ENCODE data around the gene DHRS3.

DHRS3 gene

GRCh38 chr1:12615865-12616708 lies 1.9 kb downstream of the DHRS3 start:
- DNase-seq, result no peak

DNA sequence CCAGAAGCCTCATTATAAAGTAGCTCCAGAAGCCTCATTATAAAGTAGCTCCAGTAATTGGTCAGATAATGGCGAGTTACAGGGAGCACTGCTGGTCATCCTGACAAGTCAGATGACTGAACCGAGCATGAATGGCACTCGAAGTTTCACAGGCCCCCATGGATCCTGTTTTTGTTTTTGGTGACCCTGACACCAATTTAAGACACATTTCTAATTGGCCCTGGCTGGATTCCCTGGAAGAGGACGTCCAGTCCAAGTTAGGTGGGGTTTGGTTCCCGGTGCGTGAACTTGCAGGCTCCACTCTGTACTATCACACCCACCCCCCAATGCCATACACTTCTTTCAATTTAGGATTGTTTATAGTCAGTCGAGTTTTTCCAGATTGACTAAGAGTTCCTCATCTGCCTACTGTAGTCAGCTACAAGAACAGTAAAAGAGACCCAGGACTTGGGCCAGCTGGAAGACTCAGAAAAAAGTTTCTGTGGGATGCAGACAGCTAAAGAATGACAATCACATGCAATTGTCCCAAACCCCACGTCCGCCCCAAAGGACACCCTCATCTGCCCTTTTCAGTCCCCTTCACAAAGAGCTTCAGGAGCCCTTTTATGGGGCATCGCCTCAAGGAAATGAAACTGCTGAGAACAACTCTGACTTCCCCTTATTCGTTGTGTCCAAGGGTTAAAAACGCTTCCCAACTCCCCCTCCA lies 2.7 kb downstream of the DHRS3 start:
- DNase-seq, result no peak

- no peak for DNase-seq
These were observed 3.4 kb downstream of the DHRS3 start for GRCh38 chr1:12614402-12615158.

DNA sequence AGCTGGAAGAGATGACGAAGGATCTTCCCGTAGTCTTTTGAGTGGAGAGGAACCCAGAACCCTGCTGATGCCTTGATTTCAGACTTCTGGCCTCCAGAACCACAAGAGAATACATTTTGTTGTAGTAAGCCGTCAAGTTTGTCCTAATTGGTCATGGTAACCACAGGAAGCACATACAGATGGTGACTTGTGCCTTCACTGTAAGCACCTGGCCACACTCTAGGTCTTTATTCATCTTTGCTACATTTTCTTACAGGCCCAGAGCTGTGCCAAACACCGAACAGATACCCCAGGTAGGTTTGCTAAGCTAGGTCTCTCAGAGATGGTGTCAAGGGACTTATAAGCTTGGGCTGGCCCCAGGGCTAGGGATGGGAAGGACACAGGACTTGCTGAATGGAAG lies 4.8 kb downstream of the DHRS3 start:
- no peak for DNase-seq

GRCh38 chr1:12610941-12611340 lies 7.1 kb downstream of the DHRS3 start:
- DNase-seq, result no peak

- DNase-seq, result no peak
These were observed 7.6 kb downstream of the DHRS3 start for GRCh38 chr1:12610305-12610935.

GRCh38 chr1:12609469-12610003 lies 8.5 kb downstream of the DHRS3 start:
- no peak for DNase-seq

DNA sequence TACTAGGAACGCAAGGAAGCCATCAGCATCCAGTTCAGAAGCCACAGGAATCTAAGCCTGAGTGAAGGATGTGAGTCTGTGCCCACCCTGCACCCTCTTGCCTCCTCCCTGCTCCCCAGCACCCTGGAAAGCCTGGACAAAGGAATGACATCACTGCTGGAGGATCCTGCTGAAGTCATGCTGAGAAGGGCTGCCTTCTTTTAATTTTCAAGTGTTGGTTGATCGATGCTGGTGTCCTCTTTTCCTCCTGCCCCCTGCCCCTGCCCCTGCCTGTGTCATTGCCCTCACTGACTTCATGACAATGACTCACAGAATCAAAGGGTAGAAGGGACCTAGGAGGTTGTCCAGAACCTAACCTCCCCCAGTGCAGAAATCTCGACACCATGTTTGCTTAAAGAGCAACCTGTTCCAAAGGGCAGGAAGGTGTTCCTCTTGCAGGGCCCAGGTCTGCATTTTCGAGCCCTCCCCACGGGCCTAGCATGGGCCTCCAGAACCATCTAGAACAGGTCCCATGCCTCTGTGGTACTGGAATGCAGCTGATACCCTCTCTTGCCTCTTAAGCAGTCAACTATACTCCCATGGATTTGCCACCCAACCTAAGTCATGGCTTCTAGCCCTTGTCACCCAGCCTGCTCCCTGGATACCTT lies 9.6 kb downstream of the DHRS3 start:
- DNase-seq, result no peak

DNA sequence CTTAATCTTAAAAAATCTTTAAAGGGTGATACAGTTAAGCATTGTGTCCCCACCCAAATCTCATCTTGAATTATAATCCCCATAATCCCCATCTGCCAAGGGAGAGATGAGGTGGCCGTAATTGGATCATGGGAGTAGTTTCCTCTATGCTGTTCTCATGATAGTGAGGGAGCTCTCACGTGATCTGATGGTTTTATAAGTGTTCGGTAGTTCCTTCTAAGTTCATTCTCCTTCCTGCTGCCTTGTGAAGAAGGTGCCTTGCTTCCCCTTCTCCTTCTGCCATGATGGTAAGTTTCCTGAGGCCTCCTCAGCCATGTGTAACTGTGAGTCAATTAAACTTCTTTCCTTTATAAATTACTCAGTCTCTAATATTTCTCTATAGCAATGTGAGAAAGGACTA lies 10.7 kb downstream of the DHRS3 start:
- DNase-seq, result no peak

- DNase-seq, result no peak
These were observed 13.0 kb downstream of the DHRS3 start for GRCh38 chr1:12604986-12605385.

DNA sequence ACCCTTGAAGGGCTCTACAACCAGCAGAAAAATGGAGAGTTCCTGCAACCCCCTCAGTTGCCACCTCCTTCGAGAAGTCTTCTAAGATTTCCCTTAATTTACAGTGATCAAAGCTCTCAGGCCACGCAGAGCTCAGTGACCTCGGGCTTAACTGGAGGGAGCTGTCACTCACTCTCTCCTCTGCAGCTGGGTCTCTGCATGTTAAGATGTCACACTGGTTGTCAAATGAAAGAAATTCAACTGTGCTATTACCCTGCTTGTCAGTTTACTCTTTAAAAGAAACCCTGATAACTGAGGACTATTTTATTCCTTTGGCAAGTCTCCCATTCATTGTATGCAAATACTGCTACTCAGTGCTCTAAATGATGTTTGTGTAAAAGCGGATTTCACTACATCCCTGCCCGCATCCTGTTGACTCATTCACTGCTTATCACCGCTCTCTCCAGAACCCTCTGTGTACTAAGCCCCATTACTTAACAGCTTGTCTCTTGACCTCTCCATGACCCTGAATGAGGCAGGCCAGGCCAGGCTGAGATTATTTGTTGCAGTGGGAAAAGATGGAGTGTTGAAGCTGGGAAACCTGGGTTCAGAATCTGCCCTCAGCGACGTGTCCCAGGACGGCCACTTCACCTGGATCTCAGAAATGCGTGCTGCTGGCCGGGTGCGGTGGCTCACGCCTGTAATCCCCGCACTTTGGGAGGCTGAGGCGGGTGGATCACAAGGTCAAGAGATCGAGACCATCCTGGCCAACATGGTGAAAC lies 13.7 kb downstream of the DHRS3 start:
- no peak for DNase-seq

- DNase-seq, result no peak
These were observed 14.8 kb downstream of the DHRS3 start for GRCh38 chr1:12603224-12603623.

GRCh38 chr1:12602659-12603024 lies 15.4 kb downstream of the DHRS3 start:
- DNase-seq, result no peak

GRCh38 chr1:12601700-12602658 lies 16.0 kb downstream of the DHRS3 start:
- no peak for DNase-seq

DNA sequence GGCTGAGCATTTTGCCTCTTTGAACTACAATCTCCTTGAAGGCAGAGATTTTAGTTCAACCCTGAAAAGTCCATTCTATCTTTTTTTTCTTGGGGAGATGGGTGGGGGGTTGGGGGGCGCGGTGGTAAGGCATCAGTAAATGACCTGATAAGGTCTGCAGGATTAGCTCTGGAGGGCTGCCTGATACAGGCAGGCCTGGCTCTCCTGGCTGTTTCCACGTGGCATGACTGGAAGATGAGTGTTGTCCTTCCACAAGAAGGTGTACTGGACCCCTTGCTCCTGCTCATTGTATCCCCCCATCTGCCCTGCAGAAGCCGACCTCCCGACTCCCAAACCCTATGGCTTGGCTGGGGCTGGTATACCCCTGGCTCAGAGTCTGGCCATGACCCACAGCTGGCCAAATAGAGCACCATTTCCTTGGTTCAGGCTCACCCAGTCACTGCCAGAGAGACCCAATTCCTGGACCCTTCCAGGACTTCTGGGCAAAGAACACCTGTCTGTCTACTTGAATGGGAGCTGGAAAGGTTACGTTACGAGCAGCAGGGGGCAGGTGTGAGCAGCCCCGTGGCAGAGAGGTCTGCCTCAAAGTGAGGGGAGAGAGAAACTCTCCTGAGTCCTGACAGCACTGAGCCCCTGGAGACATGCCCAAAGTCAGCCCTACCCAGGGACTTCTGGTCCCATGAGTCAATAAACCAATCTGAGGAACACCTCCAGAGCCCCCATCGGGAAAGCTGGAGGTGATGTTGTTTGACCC lies 17.0 kb downstream of the DHRS3 start:
- no peak for DNase-seq

DNA sequence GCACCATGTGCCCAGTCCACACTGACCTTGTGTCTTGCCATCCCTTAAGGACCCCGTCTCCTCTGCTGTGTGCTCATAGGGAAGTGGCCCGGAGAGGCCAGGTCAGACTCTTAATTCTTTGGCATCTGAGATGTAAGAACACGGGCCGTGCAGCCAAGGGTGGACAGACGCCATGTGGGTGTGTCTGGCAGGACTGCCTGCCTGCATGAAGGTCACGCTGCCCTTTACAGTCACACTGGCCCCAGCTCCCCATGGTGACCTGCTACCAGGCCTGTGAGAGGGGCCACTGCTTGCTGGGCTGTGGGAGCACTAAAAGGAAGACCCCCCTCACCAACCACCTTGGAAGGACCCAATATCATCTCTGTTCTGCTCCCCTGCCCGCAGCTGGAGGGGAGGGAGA lies 17.7 kb downstream of the DHRS3 start:
- no peak for DNase-seq

DNA sequence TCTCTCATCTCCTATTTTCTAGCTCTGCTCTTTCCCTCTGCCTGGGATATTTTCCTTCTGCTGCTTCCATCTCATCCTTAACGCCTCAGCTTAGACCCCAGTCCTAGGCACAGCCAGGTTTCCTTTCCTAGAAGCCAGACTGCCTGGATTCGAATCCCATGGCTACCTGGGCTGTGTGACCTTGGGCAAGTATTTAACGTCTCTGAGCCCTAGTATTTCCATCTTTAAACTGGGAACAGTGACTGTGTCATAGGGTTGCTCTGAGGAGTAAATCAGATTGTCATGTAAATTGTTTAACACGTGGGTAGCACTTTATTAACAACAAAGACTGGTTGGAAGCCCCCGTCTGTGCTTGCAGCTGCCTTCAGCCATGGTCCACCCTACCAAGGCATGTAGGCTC lies 18.4 kb downstream of the DHRS3 start:
- DNase-seq, result no peak

GRCh38 chr1:12598974-12599373 lies 19.0 kb downstream of the DHRS3 start:
- no peak for DNase-seq

GRCh38 chr1:12597792-12598191 lies 20.2 kb downstream of the DHRS3 start:
- DNase-seq, result no peak
